CD14-positive monocyte (primary cell): ENCODE results near the gene ACTL6A. TPM values are rescaled to one million over a fixed set of nuclear protein-coding genes. Genes with fewer than 3 reads are reported as not detected.

Experiments
- DNase-seq, 3 donors: peaks; one replicate each; pipeline ENCODE4 v3.0.0-alpha.2; 2011 to 2022
- H2AFZ ChIP-seq: 2 replicates; pipeline ENCODE4 v1.6.0; 2012; ENCODE audit warnings: mild to moderate bottlenecking, low read depth, low read length, inconsistent platforms; ENCODE audit not compliant: insufficient read depth, poor library complexity, severe bottlenecking
- H3K27ac ChIP-seq, 2 donors: 1 replicate in 1 of 2; 2 replicates in 1 of 2; pipeline ENCODE4 v1.5.1; 2012 to 2013; ENCODE audit warnings: low read length in 2 of 2, control low read depth in 1 of 2, inconsistent platforms in 1 of 2, low read depth in 1 of 2, mild to moderate bottlenecking in 1 of 2
- H3K27me3 ChIP-seq, 2 donors: one replicate each; pipeline versions ENCODE4 v1.6.0 to v1.6.1; 2011 to 2013; ENCODE audit warnings: low read length in 2 of 2; ENCODE audit not compliant: control insufficient read depth in 2 of 2, insufficient read depth in 2 of 2
- H3K36me3 ChIP-seq, 2 donors: replicated peaks in 1 of 2; 1 replicate in 1 of 2; 2 replicates in 1 of 2; pipeline versions ENCODE4 v1.5.1 to v1.6.1; 2012 to 2013; ENCODE audit warnings: low read length in 2 of 2, control low read depth in 1 of 2, inconsistent platforms in 1 of 2, mild to moderate bottlenecking in 1 of 2; ENCODE audit not compliant: insufficient read depth in 2 of 2, control insufficient read depth in 1 of 2
- H3K4me1 ChIP-seq, 2 donors: 1 replicate in 1 of 2; 2 replicates in 1 of 2; pipeline versions ENCODE4 v1.5.1 to v1.6.1; 2012 to 2013; ENCODE audit warnings: low read length in 2 of 2, control low read depth in 1 of 2, inconsistent platforms in 1 of 2, mild to moderate bottlenecking in 1 of 2, moderate library complexity in 1 of 2; ENCODE audit not compliant: insufficient read depth in 2 of 2, control insufficient read depth in 1 of 2
- H3K4me2 ChIP-seq: replicated peaks from 2 replicates; pipeline ENCODE3; 2012; ENCODE audit warnings: low read length, moderate library complexity, mild to moderate bottlenecking; ENCODE audit not compliant: poor library complexity, severe bottlenecking; ENCODE audit errors: extremely low read depth
- H3K4me3 ChIP-seq, 3 experiments: fragments of 200-600 bp in 1 of 3; sonication (generic) in 1 of 3; replicated peaks in 1 of 3; 1 replicate in 2 of 3; 2 replicates in 1 of 3; pipeline ENCODE4 v1.5.1; 2011 to 2013; ENCODE audit warnings: low read length in 3 of 3, mild to moderate bottlenecking in 3 of 3, control low read depth in 2 of 3, low read depth in 2 of 3, inconsistent platforms in 1 of 3, moderate library complexity in 1 of 3
- H3K79me2 ChIP-seq: 2 replicates; pipeline ENCODE4 v1.6.0; 2012; ENCODE audit warnings: mild to moderate bottlenecking, control low read depth, inconsistent platforms, low read length, moderate library complexity; ENCODE audit not compliant: insufficient read depth
- H3K9ac ChIP-seq: 2 replicates; pipeline ENCODE4 v1.6.0; 2017; ENCODE audit warnings: low read length, mild to moderate bottlenecking; ENCODE audit not compliant: insufficient read depth, poor library complexity, severe bottlenecking
- H3K9me3 ChIP-seq, 2 donors: replicated peaks in 1 of 2; 1 replicate in 1 of 2; 2 replicates in 1 of 2; pipeline versions ENCODE4 v1.5.1 to v1.6.1; 2012 to 2013; ENCODE audit warnings: low read length in 2 of 2, control low read depth in 1 of 2; ENCODE audit not compliant: control insufficient read depth in 1 of 2, insufficient read depth in 1 of 2
- H4K20me1 ChIP-seq: 2 replicates; pipeline ENCODE4 v1.6.0; 2012; ENCODE audit warnings: mild to moderate bottlenecking, low read length, control low read depth, moderate library complexity; ENCODE audit not compliant: insufficient read depth
- H3K27ac Mint-ChIP-seq, 7 donors: one replicate each; pipeline ENCODE4 v1.8.0; 2020; ENCODE audit warnings: mild to moderate bottlenecking in 7 of 7, mixed read lengths in 7 of 7, moderate library complexity in 6 of 7, inconsistent platforms in 2 of 7
- H3K27me3 Mint-ChIP-seq, 3 donors: one replicate each; pipeline ENCODE4 v1.8.0; 2021 to 2022; ENCODE audit warnings: low read depth in 3 of 3, mild to moderate bottlenecking in 3 of 3, mixed read lengths in 3 of 3, moderate library complexity in 3 of 3, inconsistent platforms in 1 of 3
- H3K36me3 Mint-ChIP-seq, 2 donors: one replicate each; pipeline ENCODE4 v1.8.0; 2020; ENCODE audit warnings: mixed read lengths in 2 of 2, inconsistent platforms in 1 of 2, mild to moderate bottlenecking in 1 of 2
- H3K4me1 Mint-ChIP-seq: one replicate; pipeline ENCODE4 v1.8.0; 2020; ENCODE audit warnings: mild to moderate bottlenecking, mixed read lengths
- H3K4me3 Mint-ChIP-seq, 2 donors: one replicate each; pipeline ENCODE4 v1.8.0; 2020; ENCODE audit warnings: mild to moderate bottlenecking in 2 of 2, mixed read lengths in 2 of 2, moderate library complexity in 1 of 2
- H3K9me3 Mint-ChIP-seq, 7 donors: one replicate each; pipeline ENCODE4 v1.8.0; 2020 to 2022; ENCODE audit warnings: mixed read lengths in 7 of 7, mild to moderate bottlenecking in 6 of 7, moderate library complexity in 6 of 7, inconsistent platforms in 2 of 7
- CTCF ChIP-seq: fragments of 200-600 bp; IDR thresholded peaks from one replicate; pipeline ENCODE4 v1.8.0; 2022; ENCODE audit warnings: antibody characterized with exemption, mild to moderate bottlenecking
- WGBS: methylation state at CpG from one replicate; pipeline ENCODE4 v1.1.5; 2013; ENCODE audit warnings: missing lambda C conversion rate; ENCODE audit not compliant: insufficient coverage; 5-methylcytosine and 5-hydroxymethylcytosine counted together
- intact Hi-C, 2 donors: fragments of 100-400 bp; cut with micrococcal nuclease; formaldehyde crosslinking; loops; one replicate each; pipeline versions ENCODE4 v1.15.0 to v1.15.1; 2023
- polyA plus RNA-seq, 3 donors: library from polyadenylated mRNA; depleted of rRNA in 1 of 3; unstranded in 2 of 3; stranded (reverse) in 1 of 3; fragments of 300-500 nt in 2 of 3; fragments of >200 nt in 1 of 3; fragmentation: Illumina TruSeq in 2 of 3; gene quantifications; 1 replicate in 2 of 3; 2 replicates in 1 of 3; pipeline ENCODE4 v1.2.3, GENCODE V29; 2012 to 2021

ACTL6A gene
- polyA plus RNA-seq, 3 donors = 28.2 to 37.2 (median 35.9) TPM

- Mint-ChIP-seq H3K27me3 (no peaks in the 10 kb centered on the region), H3K4me1 (peaks cover 23% of the 10 kb centered on the region), H3K36me3 (peaks cover 10 to 11% of the 10 kb centered on the region in 2 donors), H3K9me3 (no peaks in the 10 kb centered on the region), H3K27ac (no peak overlapping the region), H3K4me3 (no peak overlapping the region)
- Histone ChIP-seq H3K27ac (no peak overlapping the region), H3K4me1 (peaks cover 11 to 18% of the 10 kb centered on the region in 2 donors), H3K36me3 (peaks cover 15 to 19% of the 10 kb centered on the region in 2 donors), H3K9ac (no peak overlapping the region), H3K4me3 (no peak overlapping the region), H3K79me2 (peaks cover 57% of the 10 kb centered on the region), H3K4me2 (no peak overlapping the region), H2AFZ (no peak overlapping the region), H3K9me3 (no peaks in the 10 kb centered on the region), H4K20me1 (peaks cover 14% of the 10 kb centered on the region), H3K27me3 (no peaks in the 10 kb centered on the region)
- no CpG with 5 or more reads among the region's 3 CpGs for WGBS
- intact Hi-C loops = loop anchor here in 1 of 2 donors (10.0 kb wide), 1 partner anchor 541 kb away; no protein-coding TSS in a partner anchor
- TF ChIP-seq CTCF = no peak
- no peak for DNase-seq
These were observed 2.8 kb downstream of the ACTL6A start for GRCh38 chr3:179565496-179565895.

GRCh38 chr3:179580992-179581391 is 18.3 kb downstream of the ACTL6A start:
- Histone ChIP-seq H3K4me1 (no peaks in the 10 kb centered on the region), H3K4me3 (no peak overlapping the region), H3K27ac (no peak overlapping the region), H4K20me1 (no peaks in the 10 kb centered on the region), H3K27me3 (no peaks in the 10 kb centered on the region), H3K9me3 (no peaks in the 10 kb centered on the region), H3K36me3 (peaks cover 86 to 100% of the 10 kb centered on the region in 2 donors), H2AFZ (no peak overlapping the region), H3K79me2 (no peaks in the 10 kb centered on the region), H3K9ac (no peak overlapping the region), H3K4me2 (no peak overlapping the region)
- WGBS = no CpG with 5 or more reads among the region's 1 CpG
- H3K27me3 Mint-ChIP-seq = no peaks in the 10 kb centered on the region
- no peak overlapping the region for H3K27ac Mint-ChIP-seq
- peaks cover 2% of the 10 kb centered on the region for H3K4me1 Mint-ChIP-seq
- no peak for DNase-seq
- no peaks in the 10 kb centered on the region for H3K9me3 Mint-ChIP-seq
- H3K36me3 Mint-ChIP-seq = peaks cover 52 to 72% of the 10 kb centered on the region in 2 donors
- TF ChIP-seq CTCF = no peak
- H3K4me3 Mint-ChIP-seq = no peak overlapping the region
- intact Hi-C loops = no loop called here
